Ovary (tissue), 9 donors: ENCODE data around the gene CLTRN. TPM values are rescaled to one million over a fixed set of nuclear protein-coding genes. Genes with fewer than 3 reads are reported as not detected.

Source experiments
- DNase-seq, 5 donors: peaks; one replicate each; pipeline ENCODE4 v3.0.0-alpha.2; 2019 to 2020
- H3K27ac ChIP-seq, 2 donors: fragments of 200-600 bp; one replicate each; pipeline versions ENCODE4 v1.5.1 to v1.8.0; 2019 to 2022
- H3K27me3 ChIP-seq: fragments of 200-600 bp; one replicate; pipeline ENCODE4 v1.8.0; 2022
- H3K36me3 ChIP-seq: fragments of 200-600 bp; sonication (generic); one replicate; pipeline ENCODE4 v1.5.1; 2019
- H3K4me1 ChIP-seq: one replicate; pipeline ENCODE4 v1.8.1; 2013; ENCODE audit warnings: mild to moderate bottlenecking, moderate library complexity; ENCODE audit not compliant: insufficient read depth
- H3K4me3 ChIP-seq: fragments of 200-600 bp; sonication (generic); one replicate; pipeline ENCODE4 v1.5.1; 2017
- H3K9me3 ChIP-seq, 2 donors: fragments of 200-600 bp in 1 of 2; sonication (generic) in 1 of 2; one replicate each; pipeline versions ENCODE4 v1.5.1 to v1.8.1; 2013 to 2019; ENCODE audit warnings: mild to moderate bottlenecking in 1 of 2, moderate library complexity in 1 of 2
- EP300 ChIP-seq: sonication (generic); formaldehyde crosslinking; IDR thresholded peaks from one replicate; pipeline ENCODE4 v1.6.1; 2017; ENCODE audit warnings: antibody characterized with exemption
- POLR2A ChIP-seq: fragments of 450-650 bp; IDR thresholded peaks from one replicate; pipeline ENCODE4 v1.6.1; 2017; ENCODE audit warnings: antibody characterized with exemption, mild to moderate bottlenecking, moderate library complexity
- WGBS, 3 donors: extraction: QIAGEN DNeasy Blood & Tissue Kit in 1 of 3; methylation state at CpG; one replicate each; pipeline versions ENCODE4 v1.1.5 to v1.1.7; 2013 to 2017; 5-methylcytosine and 5-hydroxymethylcytosine counted together
- intact Hi-C, 4 donors: fragments of 100-400 bp; cut with DNase I; formaldehyde crosslinking; loops; one replicate each; pipeline versions ENCODE4 v1.11.0 to v1.15.1; 2022 to 2023
- polyA plus RNA-seq, 2 donors: library from polyadenylated mRNA; stranded (reverse); fragments of 200-250 nt in 1 of 2; fragments of 350-450 nt in 1 of 2; fragmentation: Illumina TruSeq in 1 of 2; extraction: RNeasy Lipid Tissue Mini Kit (QIAGEN cat#74804) in 1 of 2; gene quantifications; one replicate each; pipeline ENCODE4 v1.2.3, GENCODE V29; 2013 to 2014
- total RNA-seq, 7 donors: library from RNA; depleted of rRNA in 2 of 7; stranded (reverse); fragments of >200 nt in 2 of 7; fragmentation: NEBNext Ultra II Directional in 3 of 7; extraction: Animal tissue kit (Norgen Biotek cat#: 25700) in 3 of 7; gene quantifications; one replicate each; pipeline versions ENCODE4 v1.1.0 to v1.2.4, GENCODE V29; 2016 to 2023
- TF ChIP-seq, protein P1 (sequence below), 3 donors: fragments of 450-650 bp in 2 of 3; fragments of 200-600 bp in 1 of 3; IDR thresholded peaks; one replicate each; pipeline versions ENCODE4 v1.5.1 to v1.8.0; 2016 to 2022; ENCODE audit warnings: antibody characterized with exemption in 3 of 3, mild to moderate bottlenecking in 1 of 3
- donor health status: DM: no; HTN: no; CAD: no; lungs with moderate emphysema.
- donor health status: DM: no; HTN: no; CAD: no.
- donor health status: Bipolar disorder and iron deficiency.
- donor health status: DM: yes; HTN: yes; CAD: no.
- donor health status: DM: no; HTN: no; CAD: no.
- donor health status: DM: yes; HTN: yes; CAD: no.

Gene CLTRN
- total and polyA plus RNA-seq, 9 donors = 0.23 to 2.9 (median 1.2) TPM

DNA sequence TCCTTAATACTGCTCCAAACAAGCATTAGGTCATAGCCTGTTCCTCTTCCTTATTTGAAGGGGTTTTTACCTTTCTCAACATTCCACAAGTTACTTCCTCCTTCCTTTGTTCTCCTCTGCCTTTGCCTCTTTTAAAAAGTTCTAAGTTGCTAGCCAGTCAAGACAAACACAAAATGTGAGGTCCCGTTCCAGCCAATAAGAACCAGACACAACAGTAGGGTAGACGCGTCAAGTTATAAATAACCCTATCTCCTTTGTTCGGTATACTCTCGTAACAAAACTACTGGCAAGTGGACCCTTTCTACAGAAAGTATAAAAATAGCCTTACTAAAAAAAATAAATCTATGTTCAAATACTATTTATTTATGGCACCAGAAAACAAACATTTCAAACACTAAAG, 57.5 kb downstream of the CLTRN start:
- no peak for DNase-seq
- intact Hi-C loops = loop anchor here in 1 of 4 donors (10.0 kb wide), 1 partner anchor 442 kb away; no protein-coding TSS in a partner anchor
- WGBS, 3 donors = 35 to 47% (median 44%) methylated on average over 5 of the region's 5 CpGs
- Histone ChIP-seq H3K36me3 (no peaks in the 10 kb centered on the region), H3K9me3 (no peaks in the 10 kb centered on the region), H3K4me1 (no peaks in the 10 kb centered on the region), H3K27ac (no peak overlapping the region), H3K4me3 (no peak overlapping the region), H3K27me3 (no peaks in the 10 kb centered on the region)
- TF ChIP-seq EP300 (no peak), POLR2A (no peak)
- TF ChIP-seq, protein P1, sequence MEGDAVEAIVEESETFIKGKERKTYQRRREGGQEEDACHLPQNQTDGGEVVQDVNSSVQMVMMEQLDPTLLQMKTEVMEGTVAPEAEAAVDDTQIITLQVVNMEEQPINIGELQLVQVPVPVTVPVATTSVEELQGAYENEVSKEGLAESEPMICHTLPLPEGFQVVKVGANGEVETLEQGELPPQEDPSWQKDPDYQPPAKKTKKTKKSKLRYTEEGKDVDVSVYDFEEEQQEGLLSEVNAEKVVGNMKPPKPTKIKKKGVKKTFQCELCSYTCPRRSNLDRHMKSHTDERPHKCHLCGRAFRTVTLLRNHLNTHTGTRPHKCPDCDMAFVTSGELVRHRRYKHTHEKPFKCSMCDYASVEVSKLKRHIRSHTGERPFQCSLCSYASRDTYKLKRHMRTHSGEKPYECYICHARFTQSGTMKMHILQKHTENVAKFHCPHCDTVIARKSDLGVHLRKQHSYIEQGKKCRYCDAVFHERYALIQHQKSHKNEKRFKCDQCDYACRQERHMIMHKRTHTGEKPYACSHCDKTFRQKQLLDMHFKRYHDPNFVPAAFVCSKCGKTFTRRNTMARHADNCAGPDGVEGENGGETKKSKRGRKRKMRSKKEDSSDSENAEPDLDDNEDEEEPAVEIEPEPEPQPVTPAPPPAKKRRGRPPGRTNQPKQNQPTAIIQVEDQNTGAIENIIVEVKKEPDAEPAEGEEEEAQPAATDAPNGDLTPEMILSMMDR (IDR thresholded peaks at IDR 0.05) = no peak

GRCh38 chrX:15606136-15606535, 58.5 kb downstream of the CLTRN start:
- WGBS, 3 donors = 14 to 15% (median 14%) methylated on average over 1 of the region's 1 CpG
- Histone ChIP-seq H3K27ac (no peak overlapping the region), H3K4me3 (no peak overlapping the region), H3K36me3 (no peaks in the 10 kb centered on the region), H3K9me3 (no peaks in the 10 kb centered on the region), H3K27me3 (no peaks in the 10 kb centered on the region), H3K4me1 (no peaks in the 10 kb centered on the region)
- DNase-seq = no peak
- intact Hi-C loops = loop anchor here in 1 of 4 donors (10.0 kb wide), 1 partner anchor 441 kb away; no protein-coding TSS in a partner anchor
- TF ChIP-seq POLR2A (no peak), EP300 (no peak)
- TF ChIP-seq, protein P1 (IDR thresholded peaks at IDR 0.05) = no peak

DNA sequence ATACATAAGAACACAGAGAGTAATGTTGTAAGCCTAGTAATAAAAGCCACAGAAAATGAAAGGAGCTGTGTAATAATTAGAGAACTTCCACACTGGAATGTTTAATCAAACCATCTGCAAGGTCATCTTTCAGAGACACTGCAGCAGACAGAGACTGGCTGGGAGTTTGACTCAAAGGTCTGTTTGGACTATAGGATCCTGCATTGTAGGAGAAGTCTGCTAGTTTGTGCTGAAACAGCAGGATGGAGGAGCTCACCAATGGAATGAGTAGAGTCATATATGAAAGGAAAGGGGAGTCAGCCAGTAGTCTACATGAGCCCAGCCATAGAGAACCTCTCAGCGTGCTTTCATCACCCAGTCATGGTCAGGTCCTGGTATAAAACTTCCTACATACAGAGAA, 59.4 kb downstream of the CLTRN start:
- intact Hi-C loops = loop anchor here in 1 of 4 donors (10.0 kb wide), 1 partner anchor 440 kb away; no protein-coding TSS in a partner anchor
- H3K27me3 ChIP-seq = no peaks in the 10 kb centered on the region
- WGBS, 3 donors = 52 to 68% (median 55%) methylated on average over 1 of the region's 1 CpG
- TF ChIP-seq EP300 (no peak), POLR2A (no peak)
- TF ChIP-seq, protein P1 (IDR thresholded peaks at IDR 0.05) = no peak
- no peaks in the 10 kb centered on the region for H3K36me3 ChIP-seq
- DNase-seq = no peak
- H3K27ac ChIP-seq = no peak overlapping the region
- H3K4me1 ChIP-seq = no peaks in the 10 kb centered on the region
- H3K4me3 ChIP-seq = no peak overlapping the region
- no peaks in the 10 kb centered on the region for H3K9me3 ChIP-seq

- Histone ChIP-seq H3K9me3 (no peaks in the 10 kb centered on the region), H3K4me3 (no peak overlapping the region), H3K36me3 (no peaks in the 10 kb centered on the region), H3K27ac (no peak overlapping the region), H3K27me3 (no peaks in the 10 kb centered on the region), H3K4me1 (no peaks in the 10 kb centered on the region)
- intact Hi-C loops = loop anchor here in 1 of 4 donors (10.0 kb wide), 1 partner anchor 438 kb away; no protein-coding TSS in a partner anchor
- no peak for DNase-seq
- 58 to 64% (median 64%) methylated on average over 5 of the region's 5 CpGs for WGBS, 3 donors
- TF ChIP-seq, protein P1 (IDR thresholded peaks at IDR 0.05) = no peak
- TF ChIP-seq POLR2A (no peak), EP300 (no peak)
Observed at GRCh38 chrX:15602761-15603160, 61.8 kb downstream of the CLTRN start.
